Pancreas (tissue), 10 donors: Measurements from ENCODE around the gene ERGIC3. TPM values are rescaled to one million over a fixed set of nuclear protein-coding genes. Genes with fewer than 3 reads are reported as not detected.

ENCODE experiments used
- ATAC-seq, 4 donors: fragments of 200-7000 bp; cut with Tn5 transposase; one replicate each; pipeline versions ENCODE4 v1.8.0 to v1.9.1; 2020; ENCODE audit warnings: mild to moderate bottlenecking in 4 of 4, moderate library complexity in 4 of 4
- DNase-seq, 6 donors: peaks; one replicate each; pipeline ENCODE4 v3.0.0-alpha.2; 2020
- FAIRE-seq: peaks from 2 replicates; lab custom pipeline; 2012; peaks lifted over from hg19 to GRCh38; lab: Jason Lieb, UNC
- H3K27ac ChIP-seq, 4 donors: fragments of 200-600 bp; sonication (generic); 1 replicate in 3 of 4; 2 replicates in 1 of 4; pipeline versions ENCODE4 v1.5.0 to v1.8.0; 2020
- H3K27me3 ChIP-seq, 4 donors: fragments of 200-600 bp; one replicate each; pipeline ENCODE4 v1.8.0; 2021
- H3K36me3 ChIP-seq, 3 donors: fragments of 200-600 bp; sonication (generic) in 1 of 3; one replicate each; pipeline versions ENCODE4 v1.5.0 to v1.8.0; 2020 to 2021
- H3K4me1 ChIP-seq, 3 donors: fragments of 200-600 bp; one replicate each; pipeline ENCODE4 v1.8.0; 2021
- H3K4me3 ChIP-seq, 4 donors: fragments of 200-600 bp; sonication (generic) in 2 of 4; one replicate each; pipeline versions ENCODE4 v1.5.0 to v1.8.0; 2020 to 2021
- H3K9me3 ChIP-seq, 4 donors: fragments of 200-600 bp; one replicate each; pipeline ENCODE4 v1.8.0; 2021
- WGBS, 2 donors: extraction: QIAGEN DNeasy Blood & Tissue Kit; methylation state at CpG; one replicate each; pipeline ENCODE4 v1.1.7; 2013; 5-methylcytosine and 5-hydroxymethylcytosine counted together
- intact Hi-C, 3 donors: fragments of 100-400 bp; cut with DNase I; formaldehyde crosslinking; loops; one replicate each; pipeline versions ENCODE4 v1.11.1 to v1.14.2; 2022
- polyA plus RNA-seq, 2 donors: library from polyadenylated mRNA; stranded (reverse); fragments of 200-250 nt; gene quantifications; one replicate each; pipeline ENCODE4 v1.2.3, GENCODE V29; 2013
- total RNA-seq, 6 donors: library from RNA; stranded (reverse); fragmentation: NEBNext Ultra II Directional in 4 of 6; extraction: Animal tissue kit (Norgen Biotek cat#: 25700) in 4 of 6; gene quantifications; one replicate each; pipeline versions ENCODE4 v1.2.1 to v1.2.4, GENCODE V29; 2021 to 2023
- TF ChIP-seq, protein P1 (sequence below), 4 donors: fragments of 200-600 bp; sonication (generic) in 3 of 4; IDR thresholded peaks; one replicate each; pipeline versions ENCODE4 v1.5.0 to v1.8.0; 2021; ENCODE audit warnings: antibody characterized with exemption in 4 of 4
- donor health status: healthy with polysubstance abuse.
- donor health status: DM: no; HTN: no; CAD: no; lungs with moderate emphysema.
- donor health status: DM: no; HTN: no; CAD: no.
- donor health status: control.
- donor health status: control.
- donor health status: Bipolar disorder and iron deficiency.
- donor health status: DM: yes; HTN: yes; CAD: no.
- donor health status: DM: no; HTN: no; CAD: no.
- donor health status: DM: no; HTN: no; CAD: no.
- donor health status: DM: yes; HTN: yes; CAD: no.

The ERGIC3 gene
- total and polyA plus RNA-seq, 8 donors = 112 to 168 (median 135) TPM

DNA sequence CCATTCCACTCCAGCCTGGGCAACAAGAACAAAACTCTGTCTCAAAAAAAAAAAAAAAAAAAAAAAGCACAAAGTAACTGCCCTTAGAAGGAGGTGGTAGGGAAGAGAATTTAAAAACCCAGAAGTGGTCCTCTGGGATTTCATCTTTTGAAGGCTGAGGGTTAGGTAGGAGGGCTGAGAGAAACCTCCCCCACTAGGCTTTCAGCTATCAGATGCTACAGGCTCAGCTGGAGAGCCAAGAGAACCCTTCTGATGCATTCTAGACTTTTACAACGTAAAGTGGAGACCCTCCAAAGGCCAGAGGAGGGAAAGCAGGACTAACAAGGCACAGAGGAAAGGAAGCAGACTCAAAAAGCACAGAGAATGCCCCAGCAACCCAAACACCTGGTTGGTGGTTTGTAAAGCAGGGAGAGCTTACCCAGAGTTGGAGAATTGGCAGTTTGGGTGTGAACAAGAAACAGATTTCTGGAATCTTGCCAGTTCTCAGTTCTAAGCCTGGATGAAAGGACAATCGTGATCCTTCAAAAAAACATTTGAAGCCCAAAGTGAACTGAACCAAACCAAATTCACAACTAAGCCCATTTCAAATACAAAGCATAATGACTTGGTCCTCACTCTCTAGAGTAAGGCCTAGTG, 50.6 kb downstream of the ERGIC3 start:
- Histone ChIP-seq H3K27me3 (no peaks in the 10 kb centered on the region), H3K4me3 (no peak overlapping the region), H3K9me3 (no peaks in the 10 kb centered on the region), H3K36me3 (no peaks in the 10 kb centered on the region), H3K27ac (no peak overlapping the region), H3K4me1 (no peaks in the 10 kb centered on the region)
- intact Hi-C loops = no loop called here
- FAIRE-seq (no peak), ATAC-seq (no peak), DNase-seq (no peak)
- WGBS, 2 donors = 15 to 18% methylated on average over 2 of the region's 2 CpGs
- TF ChIP-seq, protein P1, sequence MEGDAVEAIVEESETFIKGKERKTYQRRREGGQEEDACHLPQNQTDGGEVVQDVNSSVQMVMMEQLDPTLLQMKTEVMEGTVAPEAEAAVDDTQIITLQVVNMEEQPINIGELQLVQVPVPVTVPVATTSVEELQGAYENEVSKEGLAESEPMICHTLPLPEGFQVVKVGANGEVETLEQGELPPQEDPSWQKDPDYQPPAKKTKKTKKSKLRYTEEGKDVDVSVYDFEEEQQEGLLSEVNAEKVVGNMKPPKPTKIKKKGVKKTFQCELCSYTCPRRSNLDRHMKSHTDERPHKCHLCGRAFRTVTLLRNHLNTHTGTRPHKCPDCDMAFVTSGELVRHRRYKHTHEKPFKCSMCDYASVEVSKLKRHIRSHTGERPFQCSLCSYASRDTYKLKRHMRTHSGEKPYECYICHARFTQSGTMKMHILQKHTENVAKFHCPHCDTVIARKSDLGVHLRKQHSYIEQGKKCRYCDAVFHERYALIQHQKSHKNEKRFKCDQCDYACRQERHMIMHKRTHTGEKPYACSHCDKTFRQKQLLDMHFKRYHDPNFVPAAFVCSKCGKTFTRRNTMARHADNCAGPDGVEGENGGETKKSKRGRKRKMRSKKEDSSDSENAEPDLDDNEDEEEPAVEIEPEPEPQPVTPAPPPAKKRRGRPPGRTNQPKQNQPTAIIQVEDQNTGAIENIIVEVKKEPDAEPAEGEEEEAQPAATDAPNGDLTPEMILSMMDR (IDR thresholded peaks at IDR 0.05) = no peak

DNA sequence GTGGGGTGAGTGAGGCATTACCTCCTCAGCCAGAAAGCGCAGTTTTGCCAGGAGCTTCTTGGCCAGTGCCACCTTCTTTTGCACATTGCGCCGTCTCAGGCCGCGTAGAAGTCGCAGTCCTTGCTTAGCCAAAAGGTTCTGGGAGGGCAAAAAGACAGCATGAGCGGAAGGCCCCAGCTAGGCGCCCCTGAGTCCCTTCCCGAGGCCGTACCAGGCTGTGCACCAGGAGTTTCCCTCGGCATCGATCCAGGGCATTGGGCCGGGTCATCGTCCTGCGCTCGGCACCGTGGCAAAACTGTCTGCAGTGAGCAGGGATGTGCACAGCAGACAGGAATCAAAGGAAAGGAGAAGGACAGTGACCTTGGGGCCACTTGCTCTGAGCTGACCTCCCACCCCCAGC, 53.6 kb downstream of the ERGIC3 start:
- TF ChIP-seq, protein P1 (IDR thresholded peaks at IDR 0.05) = no peak
- Histone ChIP-seq H3K27me3 (no peaks in the 10 kb centered on the region), H3K4me3 (no peak overlapping the region), H3K36me3 (no peaks in the 10 kb centered on the region), H3K9me3 (no peaks in the 10 kb centered on the region), H3K27ac (no peak overlapping the region), H3K4me1 (peaks cover 0 to 5% (median 0%) of the 10 kb centered on the region in 3 donors)
- ATAC-seq (no peak), DNase-seq (peak in 1 of 6 donors; percentile 25), FAIRE-seq (no peak)
- intact Hi-C loops = no loop called here
- WGBS, 2 donors = 89 to 94% methylated on average over 16 to 17 of the region's 17 CpGs

DNA sequence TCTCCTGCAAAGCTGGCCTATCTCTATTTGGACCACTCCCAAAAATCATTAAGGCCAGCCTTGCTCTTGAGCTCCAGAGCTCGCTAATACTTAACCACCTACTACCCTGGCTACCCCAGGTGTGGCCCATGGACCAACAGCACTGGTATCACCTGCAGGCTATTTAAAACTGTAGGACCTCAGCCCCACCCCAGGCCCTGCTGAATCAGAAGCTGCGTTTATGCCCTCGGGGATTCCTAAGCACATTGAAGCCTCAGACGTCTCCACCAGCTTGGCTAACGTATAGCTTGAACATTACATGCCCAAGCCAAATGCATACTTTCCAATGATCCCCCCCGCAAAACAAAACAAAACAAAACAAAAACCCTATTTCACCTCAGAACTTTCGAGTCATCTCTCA, 54.0 kb downstream of the ERGIC3 start:
- TF ChIP-seq, protein P1 (IDR thresholded peaks at IDR 0.05) = no peak
- DNase-seq (peak in 1 of 6 donors; percentile 30), FAIRE-seq (no peak), ATAC-seq (no peak)
- Histone ChIP-seq H3K36me3 (no peaks in the 10 kb centered on the region), H3K27me3 (no peaks in the 10 kb centered on the region), H3K4me1 (peaks cover 0 to 9% (median 4%) of the 10 kb centered on the region in 3 donors), H3K27ac (no peak overlapping the region), H3K9me3 (no peaks in the 10 kb centered on the region), H3K4me3 (no peak overlapping the region)
- WGBS, 2 donors = 77 to 84% methylated on average over 7 of the region's 7 CpGs
- intact Hi-C loops = no loop called here

DNA sequence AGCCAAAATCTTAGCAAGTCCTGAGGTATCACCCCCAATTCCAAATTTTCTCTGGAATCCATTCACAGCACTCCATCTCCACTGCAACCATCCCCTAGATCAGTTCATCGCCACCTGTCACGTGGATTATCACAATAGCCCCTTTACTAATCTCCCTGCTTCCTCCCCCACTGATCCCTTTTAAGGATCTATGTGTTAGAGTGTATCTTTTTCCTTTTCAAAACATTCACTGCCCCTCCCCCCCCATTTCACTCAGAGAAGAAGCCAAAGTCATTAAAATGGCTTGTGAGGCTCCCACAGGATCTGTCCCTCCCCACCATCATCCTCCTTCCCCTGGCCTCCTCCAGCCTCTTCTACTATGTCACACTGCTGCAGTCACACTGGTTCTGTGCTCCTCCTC, 55.3 kb downstream of the ERGIC3 start:
- Histone ChIP-seq H3K27ac (no peak overlapping the region), H3K36me3 (no peaks in the 10 kb centered on the region), H3K9me3 (no peaks in the 10 kb centered on the region), H3K27me3 (no peaks in the 10 kb centered on the region), H3K4me3 (no peak overlapping the region), H3K4me1 (peaks cover 0 to 13% (median 8%) of the 10 kb centered on the region in 3 donors)
- ATAC-seq (no peak), DNase-seq (no peak), FAIRE-seq (no peak)
- WGBS, 2 donors = 80 to 94% methylated on average over 2 of the region's 2 CpGs
- intact Hi-C loops = no loop called here
- TF ChIP-seq, protein P1 (IDR thresholded peaks at IDR 0.05) = no peak

DNA sequence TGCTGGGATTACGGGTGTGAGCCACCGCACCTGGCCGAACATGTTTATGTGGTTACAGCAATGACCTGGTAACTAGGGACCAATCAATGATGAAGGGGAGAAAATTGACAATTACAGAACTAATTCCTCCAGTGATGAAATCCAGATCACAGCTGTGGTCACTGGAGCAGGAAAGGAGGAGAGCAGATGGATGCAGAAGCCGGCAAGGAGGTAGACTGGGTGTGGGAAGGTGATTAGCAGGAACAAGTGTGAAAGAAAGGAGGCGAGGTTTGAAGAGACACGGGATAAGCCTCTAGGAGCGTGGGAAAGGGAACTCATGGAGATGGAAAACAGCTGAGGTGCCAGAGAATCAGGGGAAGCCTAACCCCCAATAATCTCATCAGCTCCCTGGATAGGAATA, 56.6 kb downstream of the ERGIC3 start:
- Histone ChIP-seq H3K4me1 (peaks cover 0 to 13% (median 8%) of the 10 kb centered on the region in 3 donors), H3K36me3 (no peaks in the 10 kb centered on the region), H3K4me3 (no peak overlapping the region), H3K27me3 (no peaks in the 10 kb centered on the region), H3K27ac (peak overlapping the region in 1 of 4 donors; percentile 8), H3K9me3 (no peaks in the 10 kb centered on the region)
- intact Hi-C loops = no loop called here
- 29 to 43% methylated on average over 7 of the region's 7 CpGs for WGBS, 2 donors
- no peak for FAIRE-seq
- peak in 2 of 4 donors; percentile 23 to 26 for ATAC-seq
- TF ChIP-seq, protein P1 (IDR thresholded peaks at IDR 0.05) = no peak
- DNase-seq = peak in 1 of 6 donors; percentile 18
